ENCODE results near the gene MRPS12. TPM values are rescaled to one million over a fixed set of nuclear protein-coding genes. Genes with fewer than 3 reads are reported as not detected.
"Not testable (repeated sequence)": the region's sequence is repeated elsewhere in the genome, so short reads cannot be mapped to it uniquely, and the experiment has no call there.

The MRPS12 gene
- total RNA-seq, 1 donor from 2014 or later = 30.7 TPM

- no peak for DNase-seq (ENCODE audit: extremely low spot score, unreplicated experiment)
- Mint-ChIP-seq H3K4me3 (ENCODE audit: unreplicated experiment) (no peak overlapping the region), H3K9me3 (ENCODE audit: unreplicated experiment) (no peaks in the 10 kb centered on the region), H3K4me1 (ENCODE audit: unreplicated experiment) (peaks cover 7% of the 10 kb centered on the region), H3K27me3 (ENCODE audit: unreplicated experiment) (no peaks in the 10 kb centered on the region), H3K27ac (ENCODE audit: unreplicated experiment) (no peak overlapping the region), H3K36me3 (ENCODE audit: unreplicated experiment) (no peaks in the 10 kb centered on the region)
- TF ChIP-seq, protein P1, sequence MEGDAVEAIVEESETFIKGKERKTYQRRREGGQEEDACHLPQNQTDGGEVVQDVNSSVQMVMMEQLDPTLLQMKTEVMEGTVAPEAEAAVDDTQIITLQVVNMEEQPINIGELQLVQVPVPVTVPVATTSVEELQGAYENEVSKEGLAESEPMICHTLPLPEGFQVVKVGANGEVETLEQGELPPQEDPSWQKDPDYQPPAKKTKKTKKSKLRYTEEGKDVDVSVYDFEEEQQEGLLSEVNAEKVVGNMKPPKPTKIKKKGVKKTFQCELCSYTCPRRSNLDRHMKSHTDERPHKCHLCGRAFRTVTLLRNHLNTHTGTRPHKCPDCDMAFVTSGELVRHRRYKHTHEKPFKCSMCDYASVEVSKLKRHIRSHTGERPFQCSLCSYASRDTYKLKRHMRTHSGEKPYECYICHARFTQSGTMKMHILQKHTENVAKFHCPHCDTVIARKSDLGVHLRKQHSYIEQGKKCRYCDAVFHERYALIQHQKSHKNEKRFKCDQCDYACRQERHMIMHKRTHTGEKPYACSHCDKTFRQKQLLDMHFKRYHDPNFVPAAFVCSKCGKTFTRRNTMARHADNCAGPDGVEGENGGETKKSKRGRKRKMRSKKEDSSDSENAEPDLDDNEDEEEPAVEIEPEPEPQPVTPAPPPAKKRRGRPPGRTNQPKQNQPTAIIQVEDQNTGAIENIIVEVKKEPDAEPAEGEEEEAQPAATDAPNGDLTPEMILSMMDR (IDR thresholded peaks at IDR 0.05) = no peak
Observed at GRCh38 chr19:38959618-38960017, 28.9 kb downstream of the MRPS12 start.

DNA sequence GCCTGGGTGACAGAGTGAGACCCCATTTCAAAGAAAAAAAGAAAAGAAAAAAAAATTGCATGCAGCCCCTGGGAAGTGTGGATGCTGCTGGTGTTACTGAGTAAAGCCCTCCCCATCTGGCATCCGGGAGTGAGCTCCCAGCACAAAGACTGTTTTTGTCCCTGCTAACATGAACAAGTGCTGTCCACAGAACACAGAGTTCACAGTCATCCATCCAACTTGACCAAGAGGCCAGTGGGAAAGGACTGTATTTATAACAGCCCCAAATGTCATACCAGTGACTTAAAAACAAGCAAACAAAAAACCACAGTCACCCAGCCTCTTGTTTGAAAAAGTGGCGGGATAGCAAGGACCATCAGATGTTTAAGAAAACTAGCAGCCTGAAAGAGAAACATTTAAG, 34.0 kb downstream of the MRPS12 start:
- Mint-ChIP-seq H3K36me3 (ENCODE audit: unreplicated experiment) (peaks cover 10% of the 10 kb centered on the region), H3K4me1 (ENCODE audit: unreplicated experiment) (peaks cover 7% of the 10 kb centered on the region), H3K27ac (ENCODE audit: unreplicated experiment) (no peak overlapping the region), H3K4me3 (ENCODE audit: unreplicated experiment) (no peak overlapping the region), H3K27me3 (ENCODE audit: unreplicated experiment) (no peaks in the 10 kb centered on the region), H3K9me3 (ENCODE audit: unreplicated experiment) (no peaks in the 10 kb centered on the region)
- no peak for DNase-seq (ENCODE audit: extremely low spot score, unreplicated experiment)
- TF ChIP-seq, protein P1 (IDR thresholded peaks at IDR 0.05) = no peak

- H3K27me3 Mint-ChIP-seq (ENCODE audit: unreplicated experiment); H3K27ac Mint-ChIP-seq (ENCODE audit: unreplicated experiment); H3K9me3 Mint-ChIP-seq (ENCODE audit: unreplicated experiment); H3K4me1 Mint-ChIP-seq (ENCODE audit: unreplicated experiment); DNase-seq (ENCODE audit: extremely low spot score, unreplicated experiment); H3K4me3 Mint-ChIP-seq (ENCODE audit: unreplicated experiment): not testable (repeated sequence)
- peaks cover 11% of the 10 kb centered on the region for H3K36me3 Mint-ChIP-seq (ENCODE audit: unreplicated experiment)
Observed at GRCh38 chr19:38966149-38966548, 35.4 kb downstream of the MRPS12 start.

DNA sequence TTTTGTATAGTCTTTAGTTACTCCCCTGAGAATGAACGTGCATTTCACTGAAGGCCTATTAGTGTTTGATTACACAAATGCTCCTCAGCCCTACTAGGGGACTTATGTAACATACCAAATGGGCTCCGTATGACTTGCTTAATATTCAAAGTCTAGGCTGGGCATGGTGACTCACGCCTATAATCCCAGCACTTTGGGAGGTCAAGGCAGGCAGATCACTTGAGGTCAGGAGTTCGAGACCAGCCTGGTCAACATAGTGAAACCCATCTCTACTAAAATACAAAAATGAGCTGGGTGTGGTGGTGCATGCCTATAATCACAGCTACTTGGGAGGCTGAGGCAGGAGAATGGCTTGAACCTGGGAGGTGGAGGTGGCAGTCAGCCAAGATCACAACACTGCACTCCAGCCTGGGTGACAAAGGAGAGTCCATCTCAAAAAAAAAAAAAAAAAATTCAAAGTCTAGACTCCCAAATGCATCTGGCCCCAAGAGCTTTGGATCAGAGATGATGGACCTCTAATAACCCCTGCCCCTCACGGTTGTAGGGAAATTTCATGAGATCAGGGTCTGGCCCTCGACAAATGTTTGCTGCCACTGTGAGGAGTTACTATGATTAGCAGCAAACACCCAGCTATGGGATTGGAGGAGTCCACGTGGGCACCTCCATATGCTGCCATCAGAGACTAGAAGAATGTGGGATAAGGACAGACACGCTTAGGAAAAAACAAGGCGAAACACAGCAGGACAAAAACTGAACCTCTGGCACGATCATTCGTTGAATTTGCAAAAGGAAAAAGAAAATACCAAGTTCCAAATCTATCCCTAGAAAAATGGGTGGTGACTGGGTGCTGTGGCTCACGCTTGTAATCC, 40.2 kb downstream of the MRPS12 start:
- Mint-ChIP-seq H3K27me3 (ENCODE audit: unreplicated experiment) (no peaks in the 10 kb centered on the region), H3K36me3 (ENCODE audit: unreplicated experiment) (peaks cover 12% of the 10 kb centered on the region), H3K27ac (ENCODE audit: unreplicated experiment) (no peak overlapping the region), H3K4me1 (ENCODE audit: unreplicated experiment) (peaks cover 17% of the 10 kb centered on the region), H3K9me3 (ENCODE audit: unreplicated experiment) (no peaks in the 10 kb centered on the region), H3K4me3 (ENCODE audit: unreplicated experiment) (no peak overlapping the region)
- TF ChIP-seq, protein P1 (IDR thresholded peaks at IDR 0.05) = no peak
- DNase-seq (ENCODE audit: extremely low spot score, unreplicated experiment) = no peak

DNA sequence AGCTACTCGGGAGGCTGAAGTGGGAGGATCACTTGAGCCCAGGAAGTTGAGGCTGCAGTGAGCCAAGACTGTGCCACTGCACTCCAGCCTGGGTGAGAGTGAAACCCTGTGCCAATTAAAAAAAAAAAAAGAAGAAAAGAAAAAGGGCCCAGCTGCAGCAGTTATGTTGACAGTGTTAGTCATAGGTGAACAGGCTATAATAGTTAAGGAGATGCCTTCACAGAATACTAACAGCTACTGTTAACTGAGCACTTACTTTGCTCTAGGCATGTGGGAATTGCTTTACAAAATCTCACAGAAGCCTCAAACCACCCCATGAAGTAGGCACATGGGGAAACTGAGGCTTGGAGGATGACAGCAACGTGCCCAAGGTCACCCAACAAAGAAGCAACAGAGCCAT, 40.9 kb downstream of the MRPS12 start:
- TF ChIP-seq, protein P1 (IDR thresholded peaks at IDR 0.05) = no peak
- Mint-ChIP-seq H3K36me3 (ENCODE audit: unreplicated experiment) (peaks cover 7% of the 10 kb centered on the region), H3K4me1 (ENCODE audit: unreplicated experiment) (peaks cover 25% of the 10 kb centered on the region)

More for the DNA sequence above, 40.9 kb downstream of the MRPS12 start:
- no peaks in the 10 kb centered on the region for H3K27me3 Mint-ChIP-seq (ENCODE audit: unreplicated experiment)
- peak overlapping the region; percentile 10 for H3K27ac Mint-ChIP-seq (ENCODE audit: unreplicated experiment)
- H3K4me3 Mint-ChIP-seq (ENCODE audit: unreplicated experiment) = no peak overlapping the region
- no peak for DNase-seq (ENCODE audit: extremely low spot score, unreplicated experiment)
- H3K9me3 Mint-ChIP-seq (ENCODE audit: unreplicated experiment) = no peaks in the 10 kb centered on the region
